H1 (cell line): ENCODE data around the gene OSTF1. TPM values are rescaled to one million over a fixed set of nuclear protein-coding genes. Genes with fewer than 3 reads are reported as not detected.

Source experiments
- CTCF ChIA-PET: fragments of 300-600 bp; sonication (Branson Sonifier 250); formaldehyde crosslinking; loops from one replicate; lab custom pipeline; 2021; ENCODE audit not compliant: partially characterized antibody; lab: Charles Lee
- POLR2A ChIA-PET: fragments of 300-600 bp; sonication (Branson Sonifier 250); formaldehyde crosslinking; loops from one replicate; lab custom pipeline; 2021; ENCODE audit warnings: inconsistent platforms; ENCODE audit not compliant: partially characterized antibody; lab: Charles Lee
- DNase-seq, 2 experiments: peaks; one replicate each; pipeline versions ENCODE4 v3.0.0 to v3.0.0-alpha.2; 2010 to 2022; ENCODE audit warnings: low spot score in 2 of 2, low read depth in 1 of 2, mixed read lengths in 1 of 2
- FAIRE-seq: peaks from 2 replicates; lab custom pipeline; 2011; peaks lifted over from hg19 to GRCh38; lab: Jason Lieb, UNC
- H2AFZ ChIP-seq: 2 replicates; pipeline ENCODE4 v1.8.1; 2012; ENCODE audit warnings: low read length, inconsistent platforms
- H2AK5ac ChIP-seq: 2 replicates; pipeline ENCODE4 v1.6.1; 2013; ENCODE audit warnings: low read depth, low read length
- H2BK120ac ChIP-seq: replicated peaks from 2 replicates; pipeline ENCODE3; 2013; ENCODE audit warnings: low read depth, low read length, inconsistent platforms
- H2BK12ac ChIP-seq: 2 replicates; pipeline ENCODE4 v1.6.1; 2013; ENCODE audit warnings: low read depth, low read length
- H2BK15ac ChIP-seq: 2 replicates; pipeline ENCODE4 v1.6.1; 2013; ENCODE audit warnings: low read length
- H2BK20ac ChIP-seq: 2 replicates; pipeline ENCODE4 v1.6.1; 2013; ENCODE audit warnings: low read length
- H2BK5ac ChIP-seq: 2 replicates; pipeline ENCODE4 v1.6.1; 2013; ENCODE audit warnings: low read depth, low read length
- H3K14ac ChIP-seq: 2 replicates; pipeline ENCODE4 v1.6.1; 2013; ENCODE audit warnings: inconsistent platforms; ENCODE audit not compliant: insufficient read length
- H3K18ac ChIP-seq: 2 replicates; pipeline ENCODE4 v1.6.1; 2013; ENCODE audit warnings: low read length; ENCODE audit errors: extremely low read depth
- H3K23ac ChIP-seq: 2 replicates; pipeline ENCODE4 v1.6.1; 2013; ENCODE audit warnings: inconsistent platforms; ENCODE audit not compliant: insufficient read length
- H3K23me2 ChIP-seq: 2 replicates; pipeline ENCODE4 v1.6.1; 2013; ENCODE audit warnings: low read depth, low read length
- H3K27ac ChIP-seq: 2 replicates; pipeline ENCODE4 v1.6.1; 2011; ENCODE audit warnings: low read depth, low read length, inconsistent platforms
- H3K27me3 ChIP-seq, 4 experiments: replicated peaks in 1 of 4; 1 replicate in 1 of 4; 2 replicates in 3 of 4; pipeline versions ENCODE4 v1.6.1 to v1.8.1; 2011 to 2013; ENCODE audit warnings: low read length in 3 of 4, mild to moderate bottlenecking in 3 of 4, inconsistent platforms in 2 of 4, mixed read lengths in 2 of 4, moderate library complexity in 1 of 4; ENCODE audit not compliant: control insufficient read depth in 3 of 4, insufficient read depth in 3 of 4; ENCODE audit errors: extremely low read depth in 1 of 4
- H3K36me3 ChIP-seq, 4 experiments: 2 replicates each; pipeline versions ENCODE4 v1.6.1 to v1.8.1; 2011 to 2013; ENCODE audit warnings: mild to moderate bottlenecking in 4 of 4, low read length in 3 of 4, moderate library complexity in 2 of 4, control low read depth in 1 of 4, inconsistent platforms in 1 of 4; ENCODE audit not compliant: insufficient read depth in 4 of 4, control insufficient read depth in 2 of 4
- H3K4ac ChIP-seq: replicated peaks from 2 replicates; pipeline ENCODE3; 2013; ENCODE audit warnings: low read length, low read depth, mixed read lengths, inconsistent platforms; ENCODE audit not compliant: insufficient read length
- H3K4me1 ChIP-seq, 4 experiments: replicated peaks in 1 of 4; 1 replicate in 1 of 4; 2 replicates in 3 of 4; pipeline versions ENCODE4 v1.6.1 to v1.8.1; 2011 to 2013; ENCODE audit warnings: low read length in 3 of 4, inconsistent platforms in 2 of 4, mixed read lengths in 1 of 4; ENCODE audit not compliant: insufficient read depth in 4 of 4, control insufficient read depth in 3 of 4
- H3K4me2 ChIP-seq, 2 experiments: 2 replicates each; pipeline versions ENCODE4 v1.6.1 to v1.8.1; 2011 to 2013; ENCODE audit warnings: low read depth in 2 of 2, low read length in 2 of 2, control low read depth in 1 of 2, inconsistent platforms in 1 of 2, mild to moderate bottlenecking in 1 of 2; ENCODE audit not compliant: insufficient read depth in 1 of 2
- H3K4me3 ChIP-seq, 4 experiments: fragments of 200-600, 300-600 bp in 1 of 4; sonication (generic), shearing (Covaris generic), sonication (Bioruptor Twin) in 1 of 4; 2 replicates each; pipeline versions ENCODE4 v1.5.1 to v1.8.1; 2011 to 2016; ENCODE audit warnings: low read length in 4 of 4, low read depth in 3 of 4, control low read depth in 2 of 4, inconsistent platforms in 2 of 4, mild to moderate bottlenecking in 2 of 4, mixed read lengths in 1 of 4, moderate library complexity in 1 of 4; ENCODE audit not compliant: insufficient read depth in 2 of 4; ENCODE audit errors: extremely low read depth in 1 of 4
- H3K56ac ChIP-seq: replicated peaks from 2 replicates; pipeline ENCODE3; 2013; ENCODE audit warnings: low read depth, mild to moderate bottlenecking, mixed read lengths, low read length, inconsistent platforms; ENCODE audit not compliant: insufficient read length
- H3K79me1 ChIP-seq: 2 replicates; pipeline ENCODE4 v1.6.1; 2013; ENCODE audit warnings: low read depth, low read length, control low read depth
- H3K79me2 ChIP-seq, 2 experiments: 2 replicates each; pipeline versions ENCODE4 v1.6.1 to v1.8.1; 2012 to 2013; ENCODE audit warnings: low read length in 2 of 2, mild to moderate bottlenecking in 2 of 2, inconsistent platforms in 1 of 2; ENCODE audit not compliant: insufficient read depth in 2 of 2, control insufficient read depth in 1 of 2
- H3K9ac ChIP-seq, 4 experiments: replicated peaks in 1 of 4; 1 replicate in 1 of 4; 2 replicates in 3 of 4; pipeline versions ENCODE4 v1.6.1 to v1.8.1; 2011 to 2013; ENCODE audit warnings: low read depth in 3 of 4, low read length in 3 of 4, control low read depth in 2 of 4, mild to moderate bottlenecking in 2 of 4, moderate library complexity in 2 of 4, inconsistent platforms in 1 of 4; ENCODE audit errors: extremely low read depth in 1 of 4
- H3K9me3 ChIP-seq, 2 experiments: 2 replicates each; pipeline versions ENCODE4 v1.6.1 to v1.8.1; 2012 to 2013; ENCODE audit warnings: mild to moderate bottlenecking in 2 of 2, moderate library complexity in 2 of 2, control low read depth in 1 of 2, inconsistent platforms in 1 of 2, low read depth in 1 of 2, low read length in 1 of 2, mixed read lengths in 1 of 2; ENCODE audit not compliant: insufficient read depth in 2 of 2
- H4K20me1 ChIP-seq, 2 experiments: replicated peaks in 1 of 2; 2 replicates each; pipeline versions ENCODE3 to v1.8.1; 2011 to 2013; ENCODE audit warnings: inconsistent platforms in 2 of 2, low read length in 2 of 2, mild to moderate bottlenecking in 1 of 2; ENCODE audit not compliant: insufficient read depth in 2 of 2, control insufficient read depth in 1 of 2
- H4K5ac ChIP-seq: 2 replicates; pipeline ENCODE4 v1.6.1; 2013; ENCODE audit warnings: low read length, low read depth, mixed read lengths, inconsistent platforms; ENCODE audit not compliant: insufficient read length
- H4K8ac ChIP-seq: 2 replicates; pipeline ENCODE4 v1.8.0; 2013; ENCODE audit warnings: mild to moderate bottlenecking, moderate library complexity, low read length, inconsistent platforms; ENCODE audit not compliant: insufficient read depth; ENCODE audit errors: extremely low read depth
- H4K91ac ChIP-seq: replicated peaks from 2 replicates; pipeline ENCODE3; 2013; ENCODE audit warnings: low read length, mixed read lengths, inconsistent platforms; ENCODE audit not compliant: insufficient read length
- CTCF ChIP-seq, 3 experiments: IDR thresholded peaks; 1 replicate in 2 of 3; 2 replicates in 1 of 3; pipeline versions ENCODE4 v1.5.1 to v1.6.1; 2011; ENCODE audit warnings: low read length in 3 of 3, mild to moderate bottlenecking in 3 of 3, inconsistent platforms in 2 of 3, low read depth in 1 of 3, moderate library complexity in 1 of 3; ENCODE audit not compliant: insufficient read depth in 1 of 3; ENCODE audit errors: control extremely low read depth in 1 of 3
- PHF8 ChIP-seq: fragments of 200-600 bp; sonication (generic); conservative IDR thresholded peaks from 2 replicates; pipeline ENCODE4 v1.7.1; 2012; ENCODE audit warnings: low read depth, mild to moderate bottlenecking, inconsistent platforms, low read length, moderate library complexity
- SP1 ChIP-seq: IDR thresholded peaks from 2 replicates; pipeline ENCODE4 v1.6.1; 2011; ENCODE audit warnings: low read depth, low read length
- WGBS, 2 experiments: shearing (Covaris generic) in 1 of 2; methylation state at CpG; one replicate each; pipeline versions ENCODE4 v1.1.6 to v1.1.7; 2013 to 2015; ENCODE audit warnings: low lambda C conversion rate in 2 of 2, mixed read lengths in 2 of 2, inconsistent platforms in 1 of 2, low coverage in 1 of 2, missing lambda C conversion rate in 1 of 2; ENCODE audit not compliant: insufficient replicate concordance in 2 of 2, insufficient coverage in 1 of 2, insufficient read length in 1 of 2; ENCODE audit errors: extremely low coverage in 1 of 2, missing lambda C conversion rate in 1 of 2; 5-methylcytosine and 5-hydroxymethylcytosine counted together
- polyA plus RNA-seq, 7 experiments: library from polyadenylated mRNA; depleted of rRNA in 3 of 7; stranded (reverse) in 5 of 7; unstranded in 2 of 7; fragments of >200 nt in 5 of 7; fragments of 200-250 nt in 2 of 7; gene quantifications; 1 replicate in 5 of 7; 2 replicates in 1 of 7; 4 replicates in 1 of 7; pipeline versions ENCODE4 v1.2.1 to v1.2.3, GENCODE V29; 2011 to 2013; ENCODE audit warnings: missing spikeins in 2 of 7, mixed read lengths in 2 of 7
- total RNA-seq: library from RNA; stranded (reverse); fragmentation: NEBNext Ultra II Directional; extraction: Animal tissue kit (Norgen Biotek cat#: 25700); gene quantifications from 2 replicates; pipeline ENCODE4 v1.2.1, GENCODE V29; 2021

OSTF1 gene
- total and polyA plus RNA-seq, 2 of the 8 experiments (the other 6 are each of a cell fraction or from before 2014, with no cell fraction given): 5.0 to 18.9 TPM

GRCh38 chr9:75101004-75101588, 12.8 kb downstream of the OSTF1 start:
- no peak overlapping the region for H2BK15ac ChIP-seq
- H2BK20ac ChIP-seq: no peak overlapping the region
- H2AK5ac ChIP-seq: no peak overlapping the region
- H4K5ac ChIP-seq: no peak overlapping the region
- H3K9ac ChIP-seq: no peak overlapping the region; a peak in 1 of 7 replicates
- no peak overlapping the region for H3K18ac ChIP-seq
- H3K27me3 ChIP-seq: no peaks in the 10 kb centered on the region
- no peak overlapping the region for H4K91ac ChIP-seq
- no peak overlapping the region for H2AFZ ChIP-seq
- peaks cover 1% of the 10 kb centered on the region; the same call in 1 of the 2 replicates for H3K23me2 ChIP-seq
- WGBS, 2 experiments: 83% methylated on average over 9 of the region's 9 CpGs; no CpG with 5 or more reads in 1 of the 2 experiments
- no peak overlapping the region for H3K4me3 ChIP-seq
- no peak overlapping the region for H3K4ac ChIP-seq
- DNase-seq (no peak), FAIRE-seq (no peak)
- TF ChIP-seq PHF8 (no peak), SP1 (no peak), CTCF (IDR thresholded peaks at IDR 0.05; ENCODE audit: control extremely low read depth in 1 of 3, insufficient read depth in 1 of 3, low read depth in 1 of 3, low read length in 3 of 3) (no peak)
- H3K36me3 ChIP-seq: no peaks in the 10 kb centered on the region
- H3K79me1 ChIP-seq: no peaks in the 10 kb centered on the region; the same call in 1 of the 2 replicates
- H3K27ac ChIP-seq: no peak overlapping the region
- CTCF ChIA-PET: interaction anchor here (0.6 to 1.3 kb wide), 8 partner anchors 10 to 1784 kb away, joined by 3 to 4 read pairs (median 3); no protein-coding TSS in a partner anchor
- no peaks in the 10 kb centered on the region for H4K20me1 ChIP-seq
- no peaks in the 10 kb centered on the region for H3K9me3 ChIP-seq
- POLR2A ChIA-PET: interaction anchor here (1.0 kb wide), 1 partner anchor 11 kb away, joined by 3 read pairs; no protein-coding TSS in a partner anchor
- no peaks in the 10 kb centered on the region for H3K79me2 ChIP-seq
- no peak overlapping the region for H3K4me2 ChIP-seq
- H2BK5ac ChIP-seq: no peak overlapping the region
- H3K56ac ChIP-seq: no peak overlapping the region
- no peak overlapping the region for H2BK12ac ChIP-seq
- H3K4me1 ChIP-seq: no peaks in the 10 kb centered on the region
- H3K23ac ChIP-seq: no peak overlapping the region
- H2BK120ac ChIP-seq: no peak overlapping the region
- H3K14ac ChIP-seq: no peak overlapping the region
- no peak overlapping the region for H4K8ac ChIP-seq
